GM12878 (cell line): Measurements from ENCODE around the gene RIMBP2.

ENCODE experiments used
- CREB1 ChIP-seq: IDR thresholded peaks from 2 replicates; pipeline ENCODE4 v1.6.1; 2012; ENCODE audit warnings: low read depth, mild to moderate bottlenecking, inconsistent platforms
- CTCF ChIP-seq, 3 experiments: IDR thresholded peaks in 2 of 3; conservative IDR thresholded peaks in 1 of 3; 2 replicates each; pipeline ENCODE4 v1.5.1; 2011; ENCODE audit warnings: low read depth in 3 of 3, low read length in 3 of 3, mild to moderate bottlenecking in 3 of 3, control low read depth in 2 of 3, moderate library complexity in 2 of 3, inconsistent platforms in 1 of 3, mixed read lengths in 1 of 3; ENCODE audit not compliant: control insufficient read depth in 2 of 3, insufficient read depth in 1 of 3; ENCODE audit errors: extremely low read depth in 1 of 3
- ELK1 ChIP-seq: IDR thresholded peaks from 2 replicates; pipeline ENCODE4 v1.6.1; 2012; ENCODE audit warnings: low read depth, low read length, improper control_type of control experiment
- HDAC2 ChIP-seq: fragments of 200-600 bp; sonication (generic); IDR thresholded peaks from 2 replicates; pipeline ENCODE4 v1.6.1; 2017
- JUND ChIP-seq: IDR thresholded peaks from 2 replicates; pipeline ENCODE4 v1.6.1; 2012; ENCODE audit warnings: low read depth, mild to moderate bottlenecking, low read length, improper control_type of control experiment, moderate library complexity
- KAT2A ChIP-seq: conservative IDR thresholded peaks from 2 replicates; pipeline ENCODE4 v1.6.1; 2011; ENCODE audit warnings: low read depth, low read length; ENCODE audit not compliant: control insufficient read depth
- MYC ChIP-seq: IDR thresholded peaks from 2 replicates; pipeline ENCODE4 v1.6.1; 2011; ENCODE audit warnings: mild to moderate bottlenecking, low read length, moderate library complexity, inconsistent platforms; ENCODE audit not compliant: insufficient read depth, insufficient replicate concordance, insufficient read length, severe bottlenecking
- POLR2A ChIP-seq: IDR thresholded peaks from 2 replicates; pipeline ENCODE4 v1.6.1; 2011; ENCODE audit warnings: low read depth, mild to moderate bottlenecking, low read length
- ZNF274 ChIP-seq: IDR thresholded peaks from one replicate; pipeline ENCODE4 v1.8.0; 2011; ENCODE audit not compliant: insufficient read length, insufficient read depth
- ZSCAN29 ChIP-seq: fragments of 450-650 bp; IDR thresholded peaks from 2 replicates; pipeline ENCODE4 v1.6.1; 2017; ENCODE audit warnings: mild to moderate bottlenecking, moderate library complexity

- TF ChIP-seq POLR2A: no peak
- TF ChIP-seq HDAC2: no peak
- no peak for TF ChIP-seq CTCF (IDR thresholded peaks at IDR 0.05 in 2 of 3, conservative IDR thresholded peaks at IDR 0.05 in 1 of 3; ENCODE audit: control insufficient read depth in 2 of 3, extremely low read depth in 1 of 3, insufficient read depth in 1 of 3, low read depth in 3 of 3, low read length in 3 of 3)
- TF ChIP-seq KAT2A: no peak
- TF ChIP-seq ZNF274: no peak
- TF ChIP-seq MYC: no peak
- no peak for TF ChIP-seq JUND
- no peak for TF ChIP-seq ZSCAN29
- TF ChIP-seq ELK1: no peak
- TF ChIP-seq CREB1: no peak
These were observed 93.3 kb downstream of the RIMBP2 start for GRCh38 chr12:130622803-130623202.
